DOHH2 (cell line): ENCODE data around the gene CDC25B.

Experiments
- H3F3A ChIP-seq: fragments of 200-600 bp; sonication (generic), shearing (Covaris generic); 2 replicates; pipeline ENCODE4 v1.6.0; 2016; ENCODE audit warnings: antibody characterized with exemption, mild to moderate bottlenecking; ENCODE audit not compliant: control insufficient read depth, insufficient read depth
- H3K27ac ChIP-seq: fragments of 200-600 bp; sonication (generic); 2 replicates; pipeline ENCODE4 v1.5.1; 2014; ENCODE audit warnings: low read depth, mild to moderate bottlenecking, low read length, moderate library complexity
- H3K27me3 ChIP-seq: fragments of 200-600 bp; sonication (generic); 2 replicates; pipeline ENCODE4 v1.6.1; 2014; ENCODE audit warnings: mild to moderate bottlenecking, low read length, mixed read lengths; ENCODE audit not compliant: control insufficient read depth
- H3K36me3 ChIP-seq: fragments of 200-600 bp; sonication (generic); 2 replicates; pipeline ENCODE4 v1.6.1; 2014; ENCODE audit warnings: mild to moderate bottlenecking, low read length, moderate library complexity, mixed read lengths; ENCODE audit not compliant: control insufficient read depth
- H3K4me1 ChIP-seq: fragments of 200-600 bp; sonication (generic); 2 replicates; pipeline ENCODE4 v1.6.1; 2014; ENCODE audit warnings: mild to moderate bottlenecking, low read length, mixed read lengths; ENCODE audit not compliant: control insufficient read depth
- H3K4me2 ChIP-seq: fragments of 200-600 bp; sonication (generic); 2 replicates; pipeline ENCODE4 v1.6.0; 2014; ENCODE audit warnings: mild to moderate bottlenecking, low read length, moderate library complexity
- H3K4me3 ChIP-seq: fragments of 200-600 bp; sonication (generic); 2 replicates; pipeline ENCODE4 v1.5.1; 2014; ENCODE audit warnings: mild to moderate bottlenecking, low read length, mixed read lengths
- H3K79me2 ChIP-seq: fragments of 200-600 bp; sonication (generic); 2 replicates; pipeline ENCODE4 v1.6.1; 2014; ENCODE audit warnings: mild to moderate bottlenecking, low read length, mixed read lengths; ENCODE audit not compliant: control insufficient read depth
- H3K9me2 ChIP-seq: fragments of 200-600 bp; sonication (generic); replicated peaks from 2 replicates; pipeline ENCODE4 v1.6.1; 2014; ENCODE audit warnings: mild to moderate bottlenecking, low read length, mixed read lengths; ENCODE audit not compliant: control insufficient read depth
- H3K9me3 ChIP-seq: fragments of 200-600 bp; sonication (generic); 2 replicates; pipeline ENCODE4 v1.6.1; 2014; ENCODE audit warnings: antibody characterized with exemption, low read length, mixed read lengths; ENCODE audit not compliant: control insufficient read depth, insufficient read depth
- H4K20me1 ChIP-seq: fragments of 200-600 bp; sonication (generic); 2 replicates; pipeline ENCODE4 v1.6.0; 2014; ENCODE audit warnings: low read depth, mild to moderate bottlenecking, antibody characterized with exemption, low read length, moderate library complexity; ENCODE audit not compliant: control insufficient read depth, insufficient read depth
- CTCF ChIP-seq: fragments of 200-600 bp; sonication (generic); IDR thresholded peaks from one replicate; pipeline ENCODE4 v1.5.1; 2014; ENCODE audit warnings: antibody characterized with exemption, mild to moderate bottlenecking, low read depth, low read length; ENCODE audit not compliant: poor library complexity, severe bottlenecking
- EZH2phosphoT487 ChIP-seq: fragments of 200-600 bp; sonication (generic); IDR thresholded peaks from 2 replicates; pipeline ENCODE4 v1.6.1; 2017; ENCODE audit warnings: borderline replicate concordance, mild to moderate bottlenecking, antibody characterized with exemption, low read length, moderate library complexity, mixed read lengths

CDC25B gene

GRCh38 chr20:3755814-3756480, 40.2 kb upstream of the CDC25B start:
- Histone ChIP-seq H3K79me2 (peaks cover 7% of the 10 kb centered on the region; the same call in 1 of the 2 replicates), H4K20me1 (no peaks in the 10 kb centered on the region), H3K4me3 (no peak overlapping the region), H3K4me1 (no peaks in the 10 kb centered on the region), H3K9me3 (no peaks in the 10 kb centered on the region), H3K4me2 (no peak overlapping the region), H3K36me3 (peaks cover 15% of the 10 kb centered on the region), H3F3A (no peaks in the 10 kb centered on the region), H3K27ac (no peak overlapping the region), H3K9me2 (no peaks in the 10 kb centered on the region), H3K27me3 (no peaks in the 10 kb centered on the region)
- no peak for TF ChIP-seq EZH2phosphoT487
- TF ChIP-seq CTCF = no peak

DNA sequence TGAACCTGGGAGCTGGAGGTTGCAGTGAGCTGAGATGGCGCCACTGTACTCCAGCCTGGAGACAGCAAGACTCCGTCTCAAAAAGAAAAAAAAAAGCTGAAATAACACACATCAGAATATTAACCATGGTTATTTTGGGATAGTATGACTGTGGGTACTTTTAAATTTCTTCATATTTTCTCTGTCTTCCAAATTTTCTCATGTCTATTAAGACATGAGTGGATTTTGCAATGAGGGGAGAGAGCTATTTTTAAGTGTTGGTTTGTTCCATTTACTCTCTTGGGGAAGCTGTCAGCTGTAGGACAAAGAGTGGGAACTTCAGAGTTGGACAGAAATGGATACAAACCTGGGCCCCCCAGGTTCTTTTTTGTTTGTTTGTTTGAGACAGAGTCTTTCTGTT, 38.8 kb upstream of the CDC25B start:
- H4K20me1 ChIP-seq = no peaks in the 10 kb centered on the region
- H3K4me3 ChIP-seq = no peak overlapping the region
- H3K4me1 ChIP-seq = no peaks in the 10 kb centered on the region
- peaks cover 10% of the 10 kb centered on the region; the same call in 1 of the 2 replicates for H3K79me2 ChIP-seq
- no peaks in the 10 kb centered on the region for H3K9me2 ChIP-seq
- H3K27me3 ChIP-seq = no peaks in the 10 kb centered on the region
- H3K9me3 ChIP-seq = no peaks in the 10 kb centered on the region
- H3F3A ChIP-seq = no peaks in the 10 kb centered on the region
- TF ChIP-seq CTCF (no peak), EZH2phosphoT487 (no peak)
- H3K36me3 ChIP-seq = peaks cover 19% of the 10 kb centered on the region
- H3K4me2 ChIP-seq = no peak overlapping the region
- no peak overlapping the region for H3K27ac ChIP-seq

DNA sequence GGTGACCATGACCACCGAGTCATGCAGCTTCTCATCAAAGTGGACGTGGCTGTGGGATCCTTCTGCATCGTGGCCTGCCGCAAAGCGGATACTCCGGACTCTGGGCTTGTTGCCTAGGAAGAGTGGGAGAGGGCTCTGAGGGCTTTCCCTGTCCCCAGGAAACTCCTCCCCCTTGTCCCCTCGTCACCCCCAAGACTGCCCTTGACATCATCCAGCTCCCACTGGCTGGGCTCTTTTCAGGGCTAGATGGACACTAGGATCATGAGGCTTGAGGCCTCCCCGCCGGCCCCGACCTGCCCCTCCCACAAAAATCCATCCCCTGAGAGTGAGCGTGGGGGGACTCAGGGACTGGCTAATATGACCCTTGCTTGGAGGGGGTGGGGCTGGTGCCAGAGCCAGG, 37.5 kb upstream of the CDC25B start:
- Histone ChIP-seq H3K27me3 (no peaks in the 10 kb centered on the region), H4K20me1 (no peaks in the 10 kb centered on the region), H3K4me3 (no peak overlapping the region), H3K9me2 (no peaks in the 10 kb centered on the region), H3K9me3 (no peaks in the 10 kb centered on the region), H3F3A (no peaks in the 10 kb centered on the region), H3K27ac (no peak overlapping the region), H3K36me3 (peaks cover 19% of the 10 kb centered on the region), H3K4me2 (no peak overlapping the region), H3K79me2 (peaks cover 12% of the 10 kb centered on the region), H3K4me1 (no peaks in the 10 kb centered on the region)
- no peak for TF ChIP-seq CTCF
- no peak for TF ChIP-seq EZH2phosphoT487
